ENCODE measurements around the gene HBEGF.

DNA sequence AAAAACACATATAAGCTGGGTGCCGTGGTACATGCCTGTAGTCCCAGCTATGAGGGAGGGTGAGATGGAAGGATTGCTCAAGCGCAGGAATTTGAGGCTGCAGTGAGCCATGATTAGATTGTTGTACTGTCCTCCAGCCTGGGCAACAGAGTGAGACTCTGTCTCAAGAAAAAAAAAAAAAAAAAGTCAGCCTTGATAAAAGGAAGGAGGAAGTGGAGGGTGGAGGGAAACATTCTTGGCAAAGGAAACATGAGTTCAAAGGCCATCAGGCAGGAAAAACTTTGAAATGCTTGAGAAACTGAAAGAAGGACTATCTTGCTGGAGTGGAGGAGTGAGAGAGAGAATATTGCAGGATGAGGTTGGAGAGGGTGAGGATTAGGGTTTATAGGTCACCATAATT is 36.9 kb upstream of the HBEGF start:
- TF ChIP-seq CTCF (IDR thresholded peaks at IDR 0.05) (no peak), EZH2 (IDR thresholded peaks at IDR 0.05) (no peak)
